GM18909 (cell line): ENCODE results near the gene STX16.

ENCODE experiments used
- ATAC-seq: cut with Tn5 transposase; IDR thresholded peaks from one replicate; pipeline ENCODE4 v1.9.1; 2021; ENCODE audit warnings: mild to moderate bottlenecking; ENCODE audit not compliant: unreplicated experiment, poor library complexity

The STX16 gene

DNA sequence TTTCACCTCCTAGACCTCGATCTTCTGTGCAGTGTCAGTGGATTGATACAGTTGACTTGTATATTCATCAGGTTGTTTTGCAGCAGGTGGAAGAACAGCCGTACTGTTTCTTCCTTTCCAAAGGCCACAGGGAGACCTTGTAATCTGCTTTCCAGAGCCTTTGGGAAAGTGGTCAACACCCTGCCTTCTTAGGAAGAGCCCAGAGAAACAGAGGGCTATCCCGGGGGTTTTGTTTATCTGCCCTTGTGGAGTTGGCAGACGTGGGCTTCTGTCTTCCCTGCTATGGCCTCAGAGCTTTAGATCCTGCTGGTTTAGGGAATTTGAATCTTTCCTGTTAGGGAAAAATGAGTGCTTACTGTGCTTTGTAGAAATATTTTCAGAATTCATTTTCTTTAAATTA lies 19.6 kb downstream of the STX16 start:
- ATAC-seq, result no peak

DNA sequence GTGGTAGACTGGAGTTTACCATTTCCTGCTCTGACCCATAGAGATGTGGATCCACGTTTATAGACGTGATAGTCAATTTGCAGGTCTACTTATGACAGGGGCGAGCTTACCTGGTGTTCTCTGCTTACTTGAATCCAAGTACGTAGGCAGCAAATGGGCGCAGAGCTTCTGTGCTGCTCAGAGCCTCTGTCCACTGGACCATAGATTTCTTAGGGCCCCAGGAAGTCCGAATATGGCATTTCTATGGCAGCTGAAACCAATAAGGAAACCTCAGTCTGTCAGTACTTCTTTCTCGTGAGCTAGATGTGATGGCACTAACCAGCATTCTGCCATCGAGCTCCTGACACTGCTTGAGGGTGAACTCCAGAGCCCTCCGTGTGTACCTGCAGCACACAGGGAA lies 22.0 kb downstream of the STX16 start:
- ATAC-seq, result no peak

DNA sequence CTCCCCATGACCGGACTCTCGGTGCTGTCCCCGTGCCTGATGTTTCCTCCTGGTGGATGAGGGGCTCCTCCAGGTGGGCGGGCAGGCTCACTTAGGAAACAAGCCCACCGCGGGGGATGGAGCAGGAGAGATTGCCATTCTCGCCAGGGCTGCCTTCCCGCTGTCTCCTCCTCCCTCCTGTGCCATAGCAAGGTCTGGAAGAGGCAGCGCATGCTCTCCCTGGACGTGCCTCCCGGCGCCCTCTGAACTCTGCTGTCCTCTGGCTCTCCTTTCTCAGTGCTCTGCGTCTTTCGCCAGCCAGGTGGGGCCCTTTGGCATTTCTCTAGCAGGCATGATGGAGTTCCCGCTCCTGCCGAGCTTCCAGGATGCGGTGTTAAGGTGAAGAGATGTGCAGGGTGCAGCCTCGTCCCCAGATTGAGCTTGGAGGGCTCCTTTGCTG lies 24.1 kb downstream of the STX16 start:
- ATAC-seq, result no peak

DNA sequence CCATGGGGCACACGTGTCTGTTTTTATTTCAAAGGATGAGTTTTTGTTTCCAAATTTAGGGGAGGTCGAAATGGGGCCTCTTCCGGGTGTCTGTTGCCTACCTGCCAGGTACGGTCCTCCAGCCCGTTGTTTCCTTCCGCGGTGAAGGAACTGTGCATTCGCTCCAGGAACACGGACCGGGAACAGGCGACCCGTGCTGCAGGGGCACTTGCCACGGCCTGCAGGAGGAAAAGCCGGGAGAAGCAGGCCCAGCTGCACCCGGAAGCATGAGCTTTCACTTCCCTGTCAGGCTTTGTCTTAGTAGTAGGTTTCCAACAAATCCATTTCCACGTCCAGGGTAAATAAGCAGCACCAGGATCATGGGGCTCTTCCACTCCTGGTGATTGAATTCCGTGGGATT lies 24.6 kb downstream of the STX16 start:
- no peak for ATAC-seq

DNA sequence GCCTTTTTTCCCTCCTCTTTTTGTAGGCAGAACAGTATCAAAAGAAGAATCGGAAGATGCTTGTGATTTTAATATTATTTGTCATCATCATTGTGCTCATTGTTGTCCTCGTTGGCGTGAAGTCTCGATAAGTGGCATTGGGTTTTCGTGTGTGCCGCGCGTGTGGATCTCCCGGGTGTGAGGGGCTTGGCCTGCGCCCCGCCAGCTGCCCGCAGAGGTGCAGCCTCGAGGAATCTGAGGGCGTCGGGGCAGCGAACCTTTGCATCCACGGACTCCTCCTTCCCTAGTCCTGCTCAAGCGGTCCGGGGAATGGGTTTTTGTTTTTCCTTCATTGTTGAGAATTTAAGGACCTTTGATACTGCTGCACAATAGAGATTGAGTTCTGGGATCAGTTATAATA lies 25.1 kb downstream of the STX16 start:
- no peak for ATAC-seq

DNA sequence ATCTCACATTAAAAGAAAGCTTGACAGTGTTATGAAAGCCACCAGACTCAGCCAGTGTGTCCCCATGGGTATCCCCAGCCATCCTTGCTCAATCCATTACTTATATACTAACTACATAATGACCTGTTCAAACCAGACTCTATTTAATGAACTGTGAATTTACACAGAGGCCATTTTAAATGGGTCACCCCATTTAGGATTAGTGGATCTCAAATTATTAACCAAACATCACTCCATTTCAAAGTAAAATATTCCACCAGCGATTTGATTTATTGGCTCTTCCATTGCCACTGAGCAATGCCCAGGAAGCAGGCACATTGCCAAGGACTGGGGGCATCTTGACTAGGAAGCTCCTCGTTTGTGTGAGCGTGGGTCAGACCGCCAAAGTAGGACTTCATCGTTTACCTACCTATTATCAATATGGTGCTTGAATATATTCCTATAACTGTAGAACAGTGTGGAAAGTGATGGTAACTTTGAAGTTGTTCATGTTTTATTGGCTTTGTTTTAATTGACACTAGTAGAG lies 26.1 kb downstream of the STX16 start:
- no peak for ATAC-seq

DNA sequence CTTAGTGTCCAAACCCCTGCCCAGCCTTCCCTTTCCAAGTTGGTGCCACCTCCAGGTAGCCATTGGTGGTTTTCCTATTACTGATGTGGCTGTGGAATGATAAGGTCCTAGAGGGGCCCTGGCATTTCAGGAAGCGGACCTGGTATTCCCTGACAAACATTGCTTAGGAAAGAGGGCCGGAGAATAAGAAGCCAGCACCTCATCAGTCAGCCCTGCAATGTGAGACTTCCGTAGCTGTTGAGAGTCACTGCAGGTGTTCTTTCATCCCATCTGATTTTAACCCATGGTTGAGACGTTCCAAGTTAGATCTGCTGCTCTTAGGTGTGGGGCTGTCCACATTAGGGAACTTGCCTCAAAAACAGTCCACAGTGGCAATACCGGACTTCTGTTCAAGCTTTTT lies 26.7 kb downstream of the STX16 start:
- no peak for ATAC-seq

DNA sequence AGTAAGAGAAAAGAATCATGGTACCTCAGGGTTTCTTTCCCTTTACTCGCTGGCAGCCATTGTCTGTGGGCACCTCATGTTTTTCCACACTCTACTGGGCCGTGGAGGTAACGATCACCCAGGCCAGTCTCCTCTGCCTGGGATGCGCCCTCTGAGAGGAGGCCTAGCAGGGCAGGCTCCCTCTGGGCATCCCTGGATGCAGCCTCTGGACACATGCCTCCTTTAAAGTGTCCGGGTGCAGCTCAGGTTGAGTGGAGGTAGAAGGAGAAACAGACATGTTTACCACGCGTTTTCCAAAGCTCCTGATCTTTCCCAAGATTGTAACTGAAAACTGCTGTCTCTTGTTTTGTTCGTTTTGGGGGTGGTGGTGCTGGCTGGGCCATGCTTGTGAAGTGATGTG lies 27.7 kb downstream of the STX16 start:
- no peak for ATAC-seq

DNA sequence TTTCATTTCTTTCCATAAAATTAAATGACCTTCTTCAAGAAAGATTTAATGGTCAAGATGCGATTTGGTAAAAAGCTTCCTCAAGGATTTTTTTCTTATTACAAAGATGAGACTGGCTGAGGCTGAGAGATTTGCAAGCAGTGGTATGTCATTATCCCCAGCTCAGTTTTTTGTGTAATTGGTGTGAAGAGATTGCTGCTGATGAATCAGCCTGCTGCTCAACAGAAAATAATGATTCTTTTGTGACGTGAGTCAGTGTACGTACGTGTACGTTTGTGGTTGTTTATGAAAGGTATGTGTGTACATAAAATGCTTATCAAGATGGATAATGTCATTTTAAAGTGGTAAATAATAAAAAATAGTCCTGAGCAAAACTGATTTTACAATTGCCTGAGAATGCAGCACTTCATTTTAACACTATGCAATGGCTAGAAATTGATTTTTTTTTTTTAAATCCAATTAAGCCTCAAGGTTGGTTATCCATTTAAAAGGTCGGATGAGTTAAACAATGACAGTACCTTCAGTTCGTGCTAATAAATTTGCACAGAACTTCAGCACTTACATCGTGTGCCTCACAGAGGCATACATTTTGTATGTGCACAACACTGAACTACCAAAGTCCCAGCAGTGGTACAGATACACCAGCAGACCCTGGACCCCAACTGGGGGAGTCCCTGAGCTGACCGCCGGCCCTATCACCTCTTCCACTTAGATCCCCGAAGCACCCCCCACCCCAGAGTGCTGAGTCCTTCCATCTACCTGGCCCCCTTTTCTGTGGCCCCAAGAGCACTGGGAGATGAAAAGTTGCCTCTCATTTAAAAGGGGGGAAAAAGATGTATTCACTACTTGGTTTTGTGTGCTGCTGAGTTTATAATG lies 31.8 kb downstream of the STX16 start:
- ATAC-seq, result no peak

DNA sequence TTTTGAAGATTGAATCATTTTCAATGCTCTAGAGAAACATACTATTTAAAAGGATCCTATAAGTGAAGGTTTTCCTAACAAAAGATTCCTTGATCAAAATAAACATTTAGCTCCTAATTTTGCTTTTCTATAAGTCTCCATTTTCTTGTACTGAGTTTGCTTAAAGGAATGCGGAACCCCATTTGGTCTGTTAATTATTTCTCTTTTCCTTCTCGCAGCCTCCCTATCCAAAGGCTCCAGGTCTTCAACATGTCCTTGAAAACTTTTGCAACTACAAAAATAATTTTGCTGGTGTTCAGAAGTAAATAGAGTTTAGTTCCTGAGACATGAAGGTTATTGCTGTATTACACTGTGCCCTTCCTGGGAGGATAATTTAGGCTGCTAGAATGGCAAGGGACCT lies 33.2 kb downstream of the STX16 start:
- ATAC-seq, result no peak

DNA sequence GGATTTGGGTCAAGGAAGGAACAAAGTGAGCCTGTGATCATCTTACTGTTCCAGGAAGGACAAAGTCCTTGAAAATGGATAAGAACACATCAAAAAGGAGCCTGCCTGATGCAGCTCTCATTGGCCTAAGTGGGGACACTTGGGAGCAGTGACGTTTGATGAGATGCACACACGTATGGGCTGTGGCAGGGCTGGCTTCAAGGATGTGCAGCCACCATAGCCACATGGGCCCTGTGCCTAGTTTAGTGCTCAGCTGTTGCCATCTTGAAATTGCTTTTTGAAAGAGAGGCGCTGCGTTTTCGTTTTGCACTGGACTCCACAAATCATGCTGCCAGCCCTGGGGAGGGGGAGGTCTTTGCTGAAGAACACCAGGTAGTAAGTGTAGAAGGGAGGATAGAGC lies 34.9 kb downstream of the STX16 start:
- ATAC-seq, result no peak

DNA sequence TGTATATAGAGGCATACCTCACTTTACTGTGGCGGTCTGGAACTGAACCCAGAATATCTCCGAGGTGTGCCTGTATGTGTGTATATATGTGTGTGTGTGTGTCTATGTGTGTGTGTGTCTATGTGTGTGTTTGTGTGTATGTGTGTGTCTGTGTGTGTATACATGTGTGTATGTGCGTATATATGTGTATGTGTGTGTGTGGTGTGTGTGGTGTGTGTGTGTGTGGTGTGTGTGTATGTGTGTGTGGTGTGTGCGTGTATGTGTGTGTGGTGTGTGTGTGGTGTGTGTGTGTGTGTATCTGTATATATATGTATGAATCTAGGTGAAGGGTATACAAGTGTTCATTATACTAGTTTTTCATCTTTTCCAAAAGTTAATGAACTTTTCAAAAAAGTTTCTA lies 37.3 kb downstream of the STX16 start:
- no peak for ATAC-seq

DNA sequence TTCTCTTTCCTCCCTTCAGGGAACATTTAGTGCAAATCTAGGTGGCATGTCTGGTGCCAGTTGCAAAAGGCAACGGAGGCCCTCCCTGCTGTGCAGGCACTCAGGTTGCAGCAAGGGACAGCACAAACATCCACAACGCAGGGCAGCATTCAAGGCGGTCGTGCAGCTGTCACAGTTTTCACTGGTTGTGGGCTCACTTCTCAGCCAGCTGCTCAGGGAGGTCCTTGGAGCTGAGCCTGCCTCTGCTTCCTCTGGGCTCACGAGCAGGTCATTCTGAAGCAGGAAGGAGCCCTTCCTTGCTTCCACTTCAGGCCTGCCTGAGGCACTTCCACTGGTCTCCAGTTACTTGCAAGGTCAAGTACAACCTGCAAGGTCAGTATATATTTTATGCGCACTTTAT lies 37.8 kb downstream of the STX16 start:
- ATAC-seq, result no peak

DNA sequence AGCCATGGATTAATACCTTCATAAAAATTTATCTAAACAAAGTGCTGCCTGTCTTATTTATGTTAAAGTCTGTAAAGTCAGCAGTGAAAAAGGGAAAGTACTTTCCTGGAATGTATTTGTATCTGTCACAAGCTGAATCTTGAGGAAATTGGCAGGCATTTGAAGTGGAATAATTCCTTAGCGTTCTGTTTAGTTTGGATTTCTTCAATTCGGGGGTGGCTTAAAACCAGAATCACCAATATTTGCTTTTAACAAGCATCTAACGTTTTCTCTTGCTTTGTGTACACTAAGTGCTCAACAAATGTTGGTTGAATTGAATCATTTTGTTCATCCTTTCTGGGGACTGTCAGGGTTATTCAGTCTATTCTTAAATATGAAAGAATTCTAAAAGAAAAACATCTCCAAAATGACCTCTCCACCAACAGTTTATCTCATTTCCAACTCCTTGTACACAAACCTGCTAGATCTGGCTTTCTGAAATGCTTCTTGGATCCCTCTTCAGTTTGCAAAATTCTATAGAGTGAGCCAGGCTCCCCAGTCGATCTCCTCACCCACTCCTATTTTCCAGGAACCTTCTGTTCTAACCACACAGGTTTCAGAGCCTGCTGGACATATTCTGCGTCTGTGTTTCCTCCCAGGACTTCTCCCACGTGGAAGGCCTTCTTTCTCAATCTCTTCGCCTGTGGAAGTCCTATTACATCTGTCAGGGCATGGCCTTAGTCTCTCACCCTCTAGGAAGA lies 39.5 kb downstream of the STX16 start:
- no peak for ATAC-seq

DNA sequence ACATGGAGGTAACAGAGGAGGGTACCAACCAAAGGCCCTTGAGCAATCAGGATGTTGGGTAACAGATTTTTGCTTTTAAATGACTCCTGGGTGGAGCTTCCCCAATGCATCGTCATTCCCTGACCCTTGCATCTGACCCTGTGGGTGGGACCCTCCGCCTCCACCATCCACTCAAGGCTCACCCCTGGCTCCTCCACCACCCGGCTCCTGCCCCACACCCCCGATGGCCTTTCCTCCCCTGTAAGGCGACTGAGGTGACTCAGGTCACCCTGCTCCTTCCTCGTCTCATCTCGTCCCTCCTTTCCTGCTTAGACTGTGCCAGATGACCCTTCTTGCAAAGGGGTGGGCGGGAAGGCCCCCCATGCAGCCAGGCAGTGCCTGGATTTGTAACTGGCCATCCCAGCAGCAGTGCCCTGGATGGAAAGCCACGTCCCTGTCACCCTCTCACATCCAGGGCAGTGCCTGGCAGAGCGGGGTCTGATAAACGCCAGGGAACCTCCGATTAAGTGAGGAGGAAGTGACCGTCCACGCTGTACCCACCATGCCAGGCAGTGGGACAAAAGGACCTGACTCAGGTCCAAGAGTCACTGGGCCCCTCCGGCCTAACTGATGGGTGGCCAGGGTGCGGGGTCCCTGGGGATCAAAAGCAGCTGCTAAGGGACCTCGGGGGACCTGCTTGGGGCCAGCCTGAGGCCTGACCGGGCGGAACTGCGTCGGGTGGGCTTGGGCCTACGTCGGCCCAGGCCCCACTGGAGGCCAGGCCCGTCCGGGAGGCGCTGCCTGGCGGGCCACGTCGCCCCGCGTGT lies 40.9 kb downstream of the STX16 start:
- no peak for ATAC-seq

DNA sequence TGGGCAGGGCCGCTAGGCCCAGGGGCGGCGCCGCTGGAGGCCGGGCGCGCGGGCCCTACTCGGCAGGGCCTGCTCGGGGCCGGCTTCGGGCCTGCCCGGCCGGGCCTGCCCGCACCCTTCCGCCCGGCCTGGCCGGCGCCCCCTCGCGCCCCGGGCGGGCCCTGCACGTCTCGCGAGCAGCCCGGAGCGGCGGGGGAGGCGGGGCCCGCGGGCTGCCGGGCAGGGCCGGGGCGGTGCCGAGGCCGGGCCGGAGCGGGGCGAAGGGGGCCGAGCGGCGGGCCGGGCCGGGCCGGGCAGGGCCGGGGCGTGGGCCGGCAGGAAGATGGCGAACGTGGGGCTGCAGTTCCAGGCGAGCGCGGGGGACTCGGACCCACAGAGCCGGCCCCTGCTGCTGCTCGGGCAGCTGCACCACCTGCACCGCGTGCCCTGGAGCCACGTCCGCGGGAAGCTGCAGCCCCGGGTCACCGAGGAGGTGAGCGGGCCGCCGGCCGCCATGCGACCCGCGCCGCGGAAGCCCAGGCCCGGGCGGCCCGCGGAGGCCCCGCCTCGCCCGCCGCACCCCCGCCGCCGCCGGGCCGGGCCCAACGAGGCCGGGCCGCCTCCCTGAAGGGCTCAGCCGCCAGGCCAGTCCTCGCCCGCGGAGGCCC lies 41.6 kb downstream of the STX16 start, which contains the start of gene NPEPL1:
Gene NPEPL1, plus strand, starts transcription at position 222 of the 647 bp plus-strand sequence. Its CDS starts 101 bp downstream, at position 323.
- ATAC-seq, result peak; percentile 85

DNA sequence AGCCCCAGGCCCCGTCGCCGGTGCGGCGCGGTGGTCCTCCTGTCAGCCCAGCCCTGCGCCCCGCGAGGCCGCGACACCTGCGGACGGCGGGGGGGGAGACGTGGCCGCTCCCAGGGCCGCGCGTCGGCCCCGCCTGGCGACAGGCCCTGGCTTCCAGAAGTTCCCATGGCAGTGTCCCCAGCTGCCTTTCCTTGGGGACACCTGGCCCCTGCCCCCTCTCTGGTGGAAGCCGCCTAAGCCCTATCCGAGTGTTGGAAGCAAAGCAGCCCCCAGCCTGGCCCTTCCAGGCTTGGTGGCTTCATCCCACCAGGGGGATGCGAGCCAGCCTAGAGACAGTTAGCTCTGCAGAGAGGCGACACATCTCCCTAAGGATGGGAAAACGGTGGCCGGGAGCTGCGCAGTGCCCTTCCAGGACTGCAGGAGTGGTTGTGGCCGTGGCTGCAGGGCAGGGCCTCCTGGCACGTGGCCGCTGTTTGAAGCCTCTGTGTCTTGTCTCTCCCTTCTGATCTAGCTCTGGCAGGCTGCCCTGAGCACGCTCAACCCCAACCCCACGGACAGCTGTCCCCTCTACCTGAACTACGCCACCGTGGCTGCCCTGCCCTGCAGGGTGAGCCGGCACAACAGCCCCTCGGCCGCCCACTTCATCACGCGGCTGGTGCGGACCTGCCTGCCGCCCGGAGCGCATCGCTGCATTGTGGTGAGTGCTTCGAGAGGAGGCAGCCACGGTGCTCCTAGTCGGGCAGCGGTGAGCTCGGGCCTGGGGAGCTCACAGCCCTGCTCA lies 42.3 kb downstream of the STX16 start:
- peak; percentile 15 for ATAC-seq

DNA sequence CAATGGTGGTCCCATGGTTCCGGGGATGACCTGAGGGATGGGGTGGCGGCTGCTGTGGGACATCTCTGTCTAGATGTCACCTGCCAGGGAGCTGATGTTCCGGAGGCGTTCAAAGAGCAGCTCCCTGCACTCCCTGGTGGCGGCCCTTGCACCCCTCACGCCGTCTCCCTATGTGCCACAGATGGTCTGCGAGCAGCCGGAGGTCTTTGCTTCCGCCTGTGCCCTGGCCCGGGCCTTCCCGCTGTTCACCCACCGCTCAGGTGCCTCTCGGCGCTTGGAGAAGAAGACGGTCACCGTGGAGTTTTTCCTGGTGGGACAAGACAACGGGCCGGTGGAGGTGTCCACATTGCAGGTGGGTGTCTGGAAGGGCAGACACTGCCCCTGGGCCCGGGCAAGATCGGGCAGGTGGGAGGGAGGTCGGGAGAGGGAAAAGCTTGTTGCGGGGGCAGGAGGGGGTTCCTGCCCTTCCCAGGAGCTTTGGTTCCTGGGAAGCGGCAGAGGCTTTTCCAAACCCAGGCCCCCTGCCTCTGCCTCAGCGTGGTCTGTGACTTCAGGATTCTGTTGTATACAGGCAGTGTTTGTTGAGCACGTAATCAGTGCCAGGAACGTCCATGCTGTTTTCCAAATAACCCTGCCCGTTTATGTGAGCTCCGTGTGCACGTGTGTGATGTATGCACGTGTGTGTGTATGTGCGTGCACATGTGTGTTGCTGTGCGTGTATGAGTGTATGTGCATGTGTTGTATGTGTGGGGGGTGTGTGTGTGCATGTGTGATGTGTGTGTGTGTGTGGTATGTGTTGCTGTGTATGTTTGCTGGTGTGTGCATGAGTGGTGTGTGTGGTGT lies 43.4 kb downstream of the STX16 start:
- no peak for ATAC-seq
